Trophoblast cell (in vitro differentiated cells and primary cell): ENCODE results near the gene TMC8.
"Not testable (repeated sequence)": the region's sequence is repeated elsewhere in the genome, so short reads cannot be mapped to it uniquely, and the experiment has no call there.

Source experiments
- DNase-seq, 2 donors: peaks; one replicate each; pipeline ENCODE4 v3.0.0-alpha.2; 2016
- H2AFZ ChIP-seq: 2 replicates; pipeline ENCODE4 v1.6.1; 2013; ENCODE audit warnings: low read length, moderate library complexity, mild to moderate bottlenecking; ENCODE audit not compliant: insufficient read depth, poor library complexity
- H2AK5ac ChIP-seq: 2 replicates; pipeline ENCODE4 v1.6.1; 2013; ENCODE audit warnings: mild to moderate bottlenecking, low read length
- H2BK120ac ChIP-seq: 2 replicates; pipeline ENCODE4 v1.6.1; 2013; ENCODE audit warnings: low read length, mild to moderate bottlenecking, moderate library complexity; ENCODE audit not compliant: insufficient read depth, poor library complexity
- H2BK12ac ChIP-seq: 2 replicates; pipeline ENCODE4 v1.6.1; 2013; ENCODE audit warnings: mild to moderate bottlenecking, low read length, moderate library complexity
- H2BK5ac ChIP-seq: 2 replicates; pipeline ENCODE4 v1.6.1; 2013; ENCODE audit warnings: low read length, low read depth, moderate library complexity, mild to moderate bottlenecking; ENCODE audit not compliant: poor library complexity
- H3K14ac ChIP-seq: 2 replicates; pipeline ENCODE4 v1.6.1; 2013; ENCODE audit warnings: mild to moderate bottlenecking, low read length
- H3K18ac ChIP-seq: 2 replicates; pipeline ENCODE4 v1.6.1; 2013; ENCODE audit warnings: mild to moderate bottlenecking, low read length
- H3K23ac ChIP-seq: 2 replicates; pipeline ENCODE4 v1.6.1; 2013; ENCODE audit warnings: low read length
- H3K27ac ChIP-seq: 2 replicates; pipeline ENCODE4 v1.5.1; 2013; ENCODE audit warnings: low read depth, mild to moderate bottlenecking, inconsistent platforms, low read length, moderate library complexity
- H3K27me3 ChIP-seq: 2 replicates; pipeline ENCODE4 v1.6.1; 2013; ENCODE audit warnings: inconsistent platforms, mild to moderate bottlenecking, low read length, moderate library complexity; ENCODE audit not compliant: insufficient read depth
- H3K36me3 ChIP-seq, 2 experiments: 1 replicate in 1 of 2; 2 replicates in 1 of 2; pipeline ENCODE4 v1.6.1; 2013; ENCODE audit warnings: low read length in 2 of 2, mild to moderate bottlenecking in 2 of 2, moderate library complexity in 1 of 2; ENCODE audit not compliant: insufficient read depth in 2 of 2, control insufficient read depth in 1 of 2
- H3K4ac ChIP-seq: 2 replicates; pipeline ENCODE4 v1.6.1; 2013; ENCODE audit warnings: low read depth, mild to moderate bottlenecking, low read length, moderate library complexity
- H3K4me1 ChIP-seq, 2 experiments: 1 replicate in 1 of 2; 2 replicates in 1 of 2; pipeline ENCODE4 v1.6.1; 2013; ENCODE audit warnings: low read length in 2 of 2, mild to moderate bottlenecking in 2 of 2, moderate library complexity in 1 of 2; ENCODE audit not compliant: insufficient read depth in 2 of 2, control insufficient read depth in 1 of 2
- H3K4me2 ChIP-seq: 2 replicates; pipeline ENCODE4 v1.6.1; 2013; ENCODE audit warnings: inconsistent platforms, mild to moderate bottlenecking, low read length, moderate library complexity
- H3K4me3 ChIP-seq: 2 replicates; pipeline ENCODE4 v1.5.1; 2013; ENCODE audit warnings: mild to moderate bottlenecking, low read depth, low read length, inconsistent platforms
- H3K79me1 ChIP-seq: one replicate; pipeline ENCODE4 v1.6.1; 2013; ENCODE audit warnings: low read length
- H3K79me2 ChIP-seq: 2 replicates; pipeline ENCODE4 v1.6.1; 2013; ENCODE audit warnings: low read length, mild to moderate bottlenecking; ENCODE audit not compliant: control insufficient read depth, insufficient read depth, poor library complexity
- H3K9ac ChIP-seq: 2 replicates; pipeline ENCODE4 v1.6.1; 2013; ENCODE audit warnings: mild to moderate bottlenecking, low read length
- H3K9me3 ChIP-seq: 2 replicates; pipeline ENCODE4 v1.6.1; 2013; ENCODE audit warnings: low read depth, mild to moderate bottlenecking, control low read depth, inconsistent platforms, low read length; ENCODE audit not compliant: insufficient read depth
- H4K12ac ChIP-seq: 2 replicates; pipeline ENCODE4 v1.6.1; 2013; ENCODE audit warnings: low read depth, mild to moderate bottlenecking, low read length, moderate library complexity
- H4K8ac ChIP-seq: 2 replicates; pipeline ENCODE4 v1.6.1; 2013; ENCODE audit warnings: low read depth, mild to moderate bottlenecking, low read length, moderate library complexity
- H4K91ac ChIP-seq: one replicate; pipeline ENCODE4 v1.6.1; 2013; ENCODE audit warnings: low read depth, mild to moderate bottlenecking, low read length, moderate library complexity
- WGBS: extraction: QIAGEN DNeasy Blood & Tissue Kit; methylation state at CpG from one replicate; pipeline ENCODE4 v1.1.7; 2013; ENCODE audit warnings: missing lambda C conversion rate; ENCODE audit not compliant: insufficient read length, insufficient coverage; ENCODE audit errors: extremely low coverage; 5-methylcytosine and 5-hydroxymethylcytosine counted together

The TMC8 gene

DNA sequence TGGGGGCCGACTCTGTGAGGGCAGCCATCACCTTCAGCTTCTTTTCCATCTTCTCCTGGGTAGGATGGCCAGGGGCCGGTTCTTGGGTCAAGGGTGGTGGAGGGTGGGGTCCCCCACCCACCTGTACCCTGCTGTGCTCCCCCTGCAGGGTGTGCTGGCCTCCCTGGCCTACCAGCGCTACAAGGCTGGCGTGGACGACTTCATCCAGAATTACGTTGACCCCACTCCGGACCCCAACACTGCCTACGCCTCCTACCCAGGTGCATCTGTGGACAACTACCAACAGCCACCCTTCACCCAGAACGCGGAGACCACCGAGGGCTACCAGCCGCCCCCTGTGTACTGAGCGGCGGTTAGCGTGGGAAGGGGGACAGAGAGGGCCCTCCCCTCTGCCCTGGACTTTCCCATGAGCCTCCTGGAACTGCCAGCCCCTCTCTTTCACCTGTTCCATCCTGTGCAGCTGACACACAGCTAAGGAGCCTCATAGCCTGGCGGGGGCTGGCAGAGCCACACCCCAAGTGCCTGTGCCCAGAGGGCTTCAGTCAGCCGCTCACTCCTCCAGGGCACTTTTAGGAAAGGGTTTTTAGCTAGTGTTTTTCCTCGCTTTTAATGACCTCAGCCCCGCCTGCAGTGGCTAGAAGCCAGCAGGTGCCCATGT lies 41.1 kb downstream of the TMC8 start:
- H2AFZ ChIP-seq, H4K12ac ChIP-seq, H3K79me2 ChIP-seq, H4K91ac ChIP-seq, H3K18ac ChIP-seq, H2AK5ac ChIP-seq, H2BK12ac ChIP-seq, H3K27ac ChIP-seq, H4K8ac ChIP-seq, H3K4me3 ChIP-seq, H3K4ac ChIP-seq, H3K79me1 ChIP-seq, H3K9me3 ChIP-seq, H3K9ac ChIP-seq, H3K23ac ChIP-seq, H3K4me2 ChIP-seq, H2BK120ac ChIP-seq, H2BK5ac ChIP-seq, H3K14ac ChIP-seq, DNase-seq, H3K27me3 ChIP-seq: not testable (repeated sequence)
- Histone ChIP-seq H3K4me1 (peaks cover 8 to 17% of the 10 kb centered on the region in 2 experiments), H3K36me3 (peaks cover 29 to 33% of the 10 kb centered on the region in 2 experiments)
- WGBS = no CpG with 5 or more reads among the region's 19 CpGs

DNA sequence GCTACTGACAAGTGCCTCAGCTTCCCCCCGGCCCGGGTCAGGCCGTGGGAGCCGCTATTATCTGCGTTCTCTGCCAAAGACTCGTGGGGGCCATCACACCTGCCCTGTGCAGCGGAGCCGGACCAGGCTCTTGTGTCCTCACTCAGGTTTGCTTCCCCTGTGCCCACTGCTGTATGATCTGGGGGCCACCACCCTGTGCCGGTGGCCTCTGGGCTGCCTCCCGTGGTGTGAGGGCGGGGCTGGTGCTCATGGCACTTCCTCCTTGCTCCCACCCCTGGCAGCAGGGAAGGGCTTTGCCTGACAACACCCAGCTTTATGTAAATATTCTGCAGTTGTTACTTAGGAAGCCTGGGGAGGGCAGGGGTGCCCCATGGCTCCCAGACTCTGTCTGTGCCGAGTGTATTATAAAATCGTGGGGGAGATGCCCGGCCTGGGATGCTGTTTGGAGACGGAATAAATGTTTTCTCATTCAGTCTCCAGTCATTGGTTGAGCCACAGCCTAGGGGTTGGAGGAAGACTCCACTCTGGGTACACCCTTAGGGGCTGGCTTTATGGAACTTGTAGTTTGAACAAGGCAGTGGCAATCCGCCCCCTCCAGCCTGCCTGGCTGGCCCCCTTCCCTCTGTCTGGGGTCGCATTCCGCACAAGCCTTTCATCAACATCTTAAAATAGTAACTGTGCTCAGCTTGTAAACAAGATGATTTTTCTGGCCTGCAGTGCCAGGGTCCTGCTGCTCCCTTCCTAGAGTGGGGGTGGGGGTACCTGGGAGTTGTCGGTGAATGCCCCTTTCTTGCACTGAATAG lies 41.9 kb downstream of the TMC8 start:
- Histone ChIP-seq H2BK12ac (no peak overlapping the region), H3K9me3 (no peaks in the 10 kb centered on the region), H2BK120ac (no peak overlapping the region), H3K9ac (no peak overlapping the region), H3K4me2 (no peak overlapping the region), H3K79me2 (no peaks in the 10 kb centered on the region), H3K4ac (no peak overlapping the region), H4K12ac (no peak overlapping the region), H3K27me3 (no peaks in the 10 kb centered on the region), H3K27ac (peak overlapping the region; percentile 2), H4K8ac (no peak overlapping the region), H2BK5ac (no peak overlapping the region), H3K18ac (no peak overlapping the region), H3K14ac (no peak overlapping the region), H3K79me1 (peaks cover 5% of the 10 kb centered on the region), H3K23ac (no peak overlapping the region), H3K36me3 (peaks cover 29 to 33% of the 10 kb centered on the region in 2 experiments), H2AK5ac (no peak overlapping the region), H3K4me3 (no peak overlapping the region), H2AFZ (no peak overlapping the region), H3K4me1 (peaks cover 8 to 17% of the 10 kb centered on the region in 2 experiments), H4K91ac (no peak overlapping the region)
- no CpG with 5 or more reads among the region's 19 CpGs for WGBS
- DNase-seq = no peak

DNA sequence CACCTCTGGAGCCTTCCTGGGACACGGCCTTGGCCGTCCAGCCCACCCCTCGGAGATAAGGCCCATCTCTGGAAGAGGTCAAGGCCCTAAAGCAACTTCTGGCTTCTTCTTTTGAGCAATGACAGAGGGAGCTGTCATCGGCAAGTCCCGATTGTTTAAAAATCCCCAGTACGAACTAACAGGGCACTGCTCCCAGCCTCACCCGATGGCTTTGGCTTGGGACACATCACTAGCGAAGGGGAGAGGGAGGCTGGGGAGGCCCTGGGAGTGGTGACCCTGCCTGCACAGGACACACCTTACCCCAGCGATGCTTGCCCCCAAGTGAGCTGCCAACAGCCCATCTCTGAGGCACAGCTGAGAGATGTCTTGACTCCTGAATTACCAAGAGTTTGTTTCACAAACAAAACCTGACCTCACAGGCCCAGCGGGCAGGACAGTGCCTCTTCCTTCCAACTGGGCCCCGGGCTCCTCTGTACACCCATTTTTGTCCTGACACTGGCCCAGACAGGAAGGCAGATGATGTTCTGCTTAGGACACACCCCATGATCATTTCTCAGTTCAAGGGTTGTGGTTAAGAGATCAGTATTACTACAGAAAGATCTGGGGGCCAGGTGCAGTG lies 42.6 kb downstream of the TMC8 start:
- Histone ChIP-seq H2AFZ (no peak overlapping the region), H2AK5ac (no peak overlapping the region), H2BK120ac (no peak overlapping the region), H4K91ac (no peak overlapping the region), H3K36me3 (peaks cover 32 to 36% of the 10 kb centered on the region in 2 experiments), H2BK5ac (no peak overlapping the region), H3K79me2 (no peaks in the 10 kb centered on the region), H3K4me2 (no peak overlapping the region), H4K12ac (no peak overlapping the region), H3K9me3 (no peaks in the 10 kb centered on the region), H4K8ac (no peak overlapping the region), H3K14ac (no peak overlapping the region), H3K4me1 (peaks cover 5 to 14% of the 10 kb centered on the region in 2 experiments), H3K23ac (no peak overlapping the region), H3K79me1 (peaks cover 2% of the 10 kb centered on the region), H3K4me3 (no peak overlapping the region), H3K27ac (no peak overlapping the region), H3K9ac (no peak overlapping the region), H3K4ac (no peak overlapping the region), H3K18ac (no peak overlapping the region), H2BK12ac (no peak overlapping the region), H3K27me3 (no peaks in the 10 kb centered on the region)
- DNase-seq = no peak
- WGBS = no CpG with 5 or more reads among the region's 11 CpGs

DNA sequence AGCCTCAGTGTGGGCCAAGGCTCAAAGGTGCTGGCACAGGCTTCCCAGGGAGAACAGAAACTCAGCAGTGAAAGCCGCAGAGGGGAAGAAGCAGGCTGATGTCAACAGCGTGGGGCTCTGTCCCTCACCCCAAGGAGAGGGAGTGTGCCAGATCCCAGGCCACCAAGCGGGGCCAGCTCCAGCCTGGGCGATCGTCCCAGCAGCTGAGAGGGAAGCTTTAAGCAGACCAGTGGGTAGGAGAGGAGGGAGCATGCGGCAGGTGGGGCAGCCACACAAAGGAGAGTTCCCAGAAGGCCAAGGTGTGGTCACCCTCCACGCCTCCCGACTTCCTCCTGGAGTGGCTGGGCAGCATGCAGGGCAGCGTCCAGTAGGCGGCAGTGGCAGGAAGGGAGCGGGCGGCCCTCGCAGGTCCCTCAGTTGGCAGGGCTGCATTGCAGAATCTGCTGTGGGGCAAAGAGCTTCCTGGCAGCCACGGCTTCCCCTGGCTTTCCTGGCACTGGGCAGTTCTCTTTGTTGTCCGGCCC lies 43.8 kb downstream of the TMC8 start:
- Histone ChIP-seq H3K9ac (no peak overlapping the region), H4K91ac (no peak overlapping the region), H2BK120ac (no peak overlapping the region), H4K8ac (no peak overlapping the region), H3K23ac (no peak overlapping the region), H2BK12ac (no peak overlapping the region), H3K9me3 (peaks cover under 1% of the 10 kb centered on the region), H2AK5ac (no peak overlapping the region), H2BK5ac (no peak overlapping the region), H3K4me2 (no peak overlapping the region), H3K79me2 (no peaks in the 10 kb centered on the region), H3K79me1 (no peaks in the 10 kb centered on the region), H2AFZ (no peak overlapping the region), H3K27me3 (no peaks in the 10 kb centered on the region), H3K4ac (no peak overlapping the region), H3K36me3 (peaks cover 44 to 48% of the 10 kb centered on the region in 2 experiments), H3K27ac (no peak overlapping the region), H4K12ac (no peak overlapping the region), H3K4me3 (no peak overlapping the region), H3K18ac (no peak overlapping the region), H3K4me1 (peaks cover 3 to 12% of the 10 kb centered on the region in 2 experiments), H3K14ac (no peak overlapping the region)
- peak in 1 of 2 donors; percentile 18 for DNase-seq
- no CpG with 5 or more reads among the region's 15 CpGs for WGBS
